ENCODE data around the gene CDK7.

GRCh38 chr5:69213513-69214215 lies 21.0 kb upstream of the CDK7 start:
- TF ChIP-seq CTCF (IDR thresholded peaks at IDR 0.05) (no peak), ZFX (IDR thresholded peaks at IDR 0.05; ENCODE audit: borderline replicate concordance) (no peak)
